ENCODE data around the gene SPR. TPM values are rescaled to one million over a fixed set of nuclear protein-coding genes. Genes with fewer than 3 reads are reported as not detected.

Gene SPR
- total and polyA plus RNA-seq, 9 of the 15 experiments (the other 6 are each of a cell fraction or from before 2014, with no cell fraction given), result 7.7 to 38.3 (median 26.3) TPM

GRCh38 chr2:72921853-72922252, 34.6 kb downstream of the SPR start (continued):
- TF ChIP-seq PRDM10 (IDR thresholded peaks at IDR 0.05; ENCODE audit: partially characterized antibody), result no peak
- no peak for TF ChIP-seq SMARCC2 (IDR thresholded peaks at IDR 0.05; ENCODE audit: low read depth)
- TF ChIP-seq PPARD (CRISPR knock-in tag; IDR thresholded peaks at IDR 0.05), result no peak
- no peak for TF ChIP-seq ZNF583 (CRISPR knock-in tag; IDR thresholded peaks at IDR 0.05)
- TF ChIP-seq ZNF431 (CRISPR knock-in tag; IDR thresholded peaks at IDR 0.05), result no peak

GRCh38 chr2:72923833-72924352, 36.7 kb downstream of the SPR start:
- no peaks in the 10 kb centered on the region for H3K36me3 ChIP-seq (ENCODE audit: control insufficient read depth, insufficient read depth, low read length)
- ATAC-seq (no peak), DNase-seq (ENCODE audit: extremely low read depth in 1 of 4, low spot score in 3 of 4) (no peak), FAIRE-seq (no peak)
- in situ Hi-C loops (cut with MboI) (no loop called here), intact Hi-C loops (cut with micrococcal nuclease) (no loop called here)
- H3K4me3 ChIP-seq, result no peak overlapping the region
- ChIA-PET POLR2A (interaction anchor here (0.7 kb wide), 1 partner anchor 161 kb away, joined by 3 read pairs; no protein-coding TSS in a partner anchor), CTCF (ENCODE audit: low intra/inter-chr PET ratio) (no interaction called here)
- H3K9me1 ChIP-seq (ENCODE audit: control insufficient read depth, insufficient read depth, low read length), result no peaks in the 10 kb centered on the region
- no peak overlapping the region for H3K4me2 ChIP-seq (ENCODE audit: insufficient read depth, low read length)
- H3K79me2 ChIP-seq (ENCODE audit: control insufficient read depth, insufficient read depth, low read length), result no peaks in the 10 kb centered on the region
- peaks cover 0 to 26% of the 10 kb centered on the region in 2 experiments; a peak in 2 of 5 replicates for H3K4me1 ChIP-seq (replicated peaks in 1 of 2; ENCODE audit: control insufficient read depth in 2 of 2, insufficient read depth in 2 of 2, low read length in 2 of 2)
- no TSS peak for BruUV-seq (replicated peaks)
- H4K20me1 ChIP-seq (replicated peaks; ENCODE audit: control insufficient read depth, insufficient read depth, low read length), result peaks cover 29% of the 10 kb centered on the region
- no peak overlapping the region; a peak in 1 of 4 replicates for H3K9ac ChIP-seq (ENCODE audit: insufficient read depth in 1 of 2, low read depth in 2 of 2, low read length in 2 of 2)
- H3K27me3 ChIP-seq (ENCODE audit: control insufficient read depth in 2 of 2, insufficient read depth in 2 of 2, low read length in 2 of 2), result peaks cover 79 to 91% of the 10 kb centered on the region in 2 experiments
- no peaks in the 10 kb centered on the region for H3K9me3 ChIP-seq (replicated peaks; ENCODE audit: control insufficient read depth, insufficient read depth, low read depth, low read length)
- H2AFZ ChIP-seq (ENCODE audit: low read depth, low read length), result no peak overlapping the region
- H3K27ac ChIP-seq (ENCODE audit: extremely low read depth, low read depth, low read length), result no peak overlapping the region
- WGBS (ENCODE audit: insufficient coverage, low coverage, missing lambda C conversion rate), result 4% methylated on average over 12 of the region's 36 CpGs
- TF ChIP-seq DEAF1 (CRISPR knock-in tag; IDR thresholded peaks at IDR 0.05) (no peak), CBFB (CRISPR knock-in tag; IDR thresholded peaks at IDR 0.05) (no peak), ZNF609 (CRISPR knock-in tag; IDR thresholded peaks at IDR 0.05; ENCODE audit: borderline replicate concordance) (no peak), ZNF408 (CRISPR knock-in tag; IDR thresholded peaks at IDR 0.05; ENCODE audit: low read depth) (no peak), HMG20A (CRISPR knock-in tag; conservative IDR thresholded peaks at IDR 0.05) (no peak)

All from K562 (cell line).